HCT116 (cell line): ENCODE results near the gene MRM1. TPM values are rescaled to one million over a fixed set of nuclear protein-coding genes. Genes with fewer than 3 reads are reported as not detected.

Experiments used
- ATAC-seq: fragments of 200-7000 bp; cut with Tn5 transposase; 2 replicates; pipeline ENCODE4 v1.9.1; 2020; ENCODE audit warnings: mild to moderate bottlenecking, moderate library complexity
- BruUV-seq: library from RNA; stranded (reverse); fragments of 400-500 nt; replicated peaks from 2 replicates; lab custom pipeline; 2021; lab: Mats Ljungman, UMichigan
- CTCF ChIA-PET: fragments of 300-600 bp; sonication (Branson Sonifier 250); formaldehyde crosslinking; loops from one replicate; lab custom pipeline; 2021; ENCODE audit warnings: antibody characterized with exemption; lab: Charles Lee
- POLR2A ChIA-PET: fragments of 300-600, 350-600 bp; sonication (Branson Sonifier 250); formaldehyde crosslinking; loops from one replicate; lab custom pipeline; 2021; ENCODE audit warnings: antibody characterized with exemption; lab: Charles Lee
- RAD21 ChIA-PET, 2 experiments: fragments of 300-600 bp; sonication (Branson Sonifier 250); formaldehyde crosslinking; loops; one replicate each; lab custom pipeline; 2023; ENCODE audit warnings: low total read pairs in 2 of 2; ENCODE audit not compliant: uncharacterized antibody in 2 of 2, unreplicated experiment in 2 of 2, low non-redundant PET in 1 of 2; lab: Charles Lee
- DNase-seq: peaks from one replicate; pipeline ENCODE4 v3.0.0-alpha.2; 2010; ENCODE audit warnings: low read depth, low spot score
- H2AFZ ChIP-seq: fragments of 200-600 bp; shearing (Covaris generic), sonication (generic); 2 replicates; pipeline ENCODE4 v1.6.1; 2017; ENCODE audit warnings: low read depth, mixed run types, mixed read lengths, antibody characterized with exemption, low read length; ENCODE audit not compliant: poor library complexity, severe bottlenecking
- H3K27ac ChIP-seq: 2 replicates; pipeline ENCODE4 v1.5.1; 2012; ENCODE audit warnings: low read depth, low read length
- H3K27me3 ChIP-seq: fragments of 200-600 bp; sonication (generic); 2 replicates; pipeline ENCODE4 v1.6.1; 2016; ENCODE audit warnings: mixed run types, low read length, mixed read lengths; ENCODE audit not compliant: insufficient read depth
- H3K36me3 ChIP-seq, 2 experiments: fragments of 200-500 bp in 1 of 2; fragments of 200-600 bp in 1 of 2; sonication (Bioruptor generic) in 1 of 2; sonication (generic) in 1 of 2; 2 replicates each; pipeline versions ENCODE4 v1.5.1 to v1.6.1; 2014 to 2016; ENCODE audit warnings: low read length in 2 of 2, inconsistent platforms in 1 of 2, mixed read lengths in 1 of 2, mixed run types in 1 of 2; ENCODE audit not compliant: insufficient read depth in 2 of 2, control insufficient read depth in 1 of 2
- H3K4me1 ChIP-seq, 2 experiments: fragments of 200-600 bp in 1 of 2; sonication (generic) in 1 of 2; 2 replicates each; pipeline versions ENCODE4 v1.5.1 to v1.6.1; 2012 to 2017; ENCODE audit warnings: low read length in 2 of 2, inconsistent platforms in 1 of 2, mild to moderate bottlenecking in 1 of 2, mixed read lengths in 1 of 2, mixed run types in 1 of 2, moderate library complexity in 1 of 2; ENCODE audit not compliant: insufficient read depth in 2 of 2, control insufficient read depth in 1 of 2
- H3K4me2 ChIP-seq: fragments of 200-600 bp; sonication (generic); 2 replicates; pipeline ENCODE4 v1.6.1; 2017; ENCODE audit warnings: mixed run types, low read length, mixed read lengths
- H3K4me3 ChIP-seq, 2 experiments: fragments of 200-600 bp in 1 of 2; sonication (generic) in 1 of 2; replicated peaks in 1 of 2; 2 replicates each; pipeline ENCODE4 v1.5.1; 2011 to 2016; ENCODE audit warnings: low read length in 2 of 2, control low read depth in 1 of 2, low read depth in 1 of 2, mild to moderate bottlenecking in 1 of 2, mixed read lengths in 1 of 2, mixed run types in 1 of 2
- H3K79me2 ChIP-seq: fragments of 200-600 bp; sonication (generic); 2 replicates; pipeline ENCODE4 v1.6.1; 2017; ENCODE audit warnings: mild to moderate bottlenecking, mixed run types, low read length, moderate library complexity, mixed read lengths; ENCODE audit not compliant: insufficient read depth
- H3K9ac ChIP-seq: fragments of 200-600 bp; sonication (generic); 2 replicates; pipeline ENCODE4 v1.6.1; 2016; ENCODE audit warnings: low read length, mixed read lengths
- H3K9me2 ChIP-seq: fragments of 200-600 bp; sonication (generic), shearing (Covaris generic); 2 replicates; pipeline ENCODE4 v1.6.1; 2017; ENCODE audit warnings: mixed run types, mild to moderate bottlenecking, moderate library complexity; ENCODE audit not compliant: insufficient read depth
- H3K9me3 ChIP-seq, 2 experiments: fragments of 200-500 bp in 1 of 2; fragments of 200-600 bp in 1 of 2; sonication (Bioruptor generic) in 1 of 2; sonication (generic) in 1 of 2; 2 replicates each; pipeline ENCODE4 v1.6.1; 2014 to 2017; ENCODE audit warnings: low read length in 2 of 2, mixed read lengths in 2 of 2, inconsistent platforms in 1 of 2, low read depth in 1 of 2, mild to moderate bottlenecking in 1 of 2, mixed run types in 1 of 2, moderate library complexity in 1 of 2; ENCODE audit not compliant: control insufficient read depth in 1 of 2, insufficient read depth in 1 of 2
- H4K20me1 ChIP-seq: fragments of 200-600 bp; sonication (generic), shearing (Covaris generic); 2 replicates; pipeline ENCODE4 v1.6.1; 2017; ENCODE audit warnings: mixed run types, mild to moderate bottlenecking, moderate library complexity; ENCODE audit not compliant: insufficient read depth
- CBX3 ChIP-seq: IDR thresholded peaks from 2 replicates; pipeline ENCODE4 v1.6.1; 2012; ENCODE audit warnings: low read depth
- CEBPB ChIP-seq: IDR thresholded peaks from 2 replicates; pipeline ENCODE4 v1.6.1; 2012; ENCODE audit warnings: low read depth
- EGR1 ChIP-seq: IDR thresholded peaks from 2 replicates; pipeline ENCODE4 v1.6.1; 2012; ENCODE audit warnings: low read depth
- ELF1 ChIP-seq: IDR thresholded peaks from 2 replicates; pipeline ENCODE4 v1.6.1; 2012; ENCODE audit warnings: low read depth, borderline replicate concordance
- EZH2phosphoT487 ChIP-seq: fragments of 200-600 bp; IDR thresholded peaks from 2 replicates; pipeline ENCODE4 v1.6.1; 2018; ENCODE audit warnings: antibody characterized with exemption, borderline replicate concordance
- FOSL1 ChIP-seq: IDR thresholded peaks from 2 replicates; pipeline ENCODE4 v1.6.1; 2012; ENCODE audit warnings: low read depth
- JUND ChIP-seq: IDR thresholded peaks from 2 replicates; pipeline ENCODE4 v1.6.1; 2012
- POLR2AphosphoS5 ChIP-seq: IDR thresholded peaks from 2 replicates; pipeline ENCODE4 v1.6.1; 2011; ENCODE audit warnings: mild to moderate bottlenecking, low read depth, low read length, moderate library complexity
- REST ChIP-seq: IDR thresholded peaks from 2 replicates; pipeline ENCODE4 v1.6.1; 2012; ENCODE audit warnings: low read depth
- SIN3A ChIP-seq: IDR thresholded peaks from 2 replicates; pipeline ENCODE4 v1.6.1; 2012; ENCODE audit warnings: low read depth
- SP1 ChIP-seq: IDR thresholded peaks from 2 replicates; pipeline ENCODE4 v1.6.1; 2012; ENCODE audit warnings: low read depth
- SRF ChIP-seq: IDR thresholded peaks from 2 replicates; pipeline ENCODE4 v1.6.1; 2012; ENCODE audit warnings: low read depth
- TCF7L2 ChIP-seq: IDR thresholded peaks from 2 replicates; pipeline ENCODE4 v1.7.0; 2011; ENCODE audit warnings: borderline replicate concordance, inconsistent platforms; ENCODE audit not compliant: insufficient read depth, insufficient read length; ENCODE audit errors: extremely low read depth
- YY1 ChIP-seq: IDR thresholded peaks from 2 replicates; pipeline ENCODE4 v1.6.1; 2011; ENCODE audit warnings: low read length, low read depth, moderate library complexity, mild to moderate bottlenecking; ENCODE audit not compliant: insufficient replicate concordance; ENCODE audit errors: extremely low read depth
- ZBTB33 ChIP-seq: IDR thresholded peaks from 2 replicates; pipeline ENCODE4 v1.6.1; 2011; ENCODE audit warnings: mild to moderate bottlenecking, low read length, moderate library complexity; ENCODE audit not compliant: insufficient replicate concordance; ENCODE audit errors: extremely low read depth
- ZFX ChIP-seq: fragments of 450-650 bp; IDR thresholded peaks from 2 replicates; pipeline ENCODE4 v1.6.1; 2017
- ZNF274 ChIP-seq: fragments of 200-500 bp; sonication (Bioruptor generic); IDR thresholded peaks from 2 replicates; pipeline ENCODE4 v1.6.1; 2014; ENCODE audit warnings: mild to moderate bottlenecking, low read depth, low read length, inconsistent platforms
- intact Hi-C: fragments of 100-400 bp; cut with micrococcal nuclease; formaldehyde crosslinking; loops from 2 replicates; pipeline ENCODE4 v1.10.0; 2022
- total RNA-seq: library from RNA; stranded (reverse); gene quantifications from one replicate; pipeline ENCODE4 v1.2.1, GENCODE V29; 2021; ENCODE audit not compliant: unreplicated experiment
- TF ChIP-seq, protein P1 (sequence below): IDR thresholded peaks from 2 replicates; pipeline ENCODE4 v1.6.1; 2012
- TF ChIP-seq, protein P2 (sequence below), 3 experiments: fragments of 200-600 bp in 1 of 3; sonication (generic) in 1 of 3; IDR thresholded peaks in 2 of 3; conservative IDR thresholded peaks in 1 of 3; 2 replicates each; pipeline ENCODE4 v1.5.1; 2012 to 2017; ENCODE audit warnings: low read depth in 2 of 3, low read length in 2 of 3, antibody characterized with exemption in 1 of 3, borderline replicate concordance in 1 of 3, control low read depth in 1 of 3, mild to moderate bottlenecking in 1 of 3, mixed read lengths in 1 of 3, mixed run types in 1 of 3, moderate library complexity in 1 of 3; ENCODE audit not compliant: insufficient read depth in 1 of 3

The MRM1 gene
- total RNA-seq, 1 experiment from 2014 or later, result 14.5 TPM

DNA sequence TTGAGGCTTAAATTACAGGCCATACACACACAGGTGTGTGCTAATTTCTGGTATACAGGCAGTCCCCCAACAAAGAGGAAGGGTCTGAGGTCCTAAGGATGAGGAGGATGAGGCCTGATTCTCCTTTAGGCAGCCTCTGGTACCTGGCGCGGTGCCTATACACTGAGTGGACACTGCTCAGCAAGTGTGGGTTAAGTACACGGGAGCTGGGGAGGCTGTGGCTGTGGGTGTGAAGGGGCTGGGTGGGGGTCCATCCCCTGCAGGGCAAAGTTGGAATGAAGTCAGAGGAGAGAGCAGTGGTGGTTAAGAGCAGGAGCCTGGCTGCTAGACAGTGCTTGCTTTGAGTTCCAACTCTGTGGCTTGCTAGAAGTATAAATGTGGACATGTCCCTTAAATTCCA is 10.9 kb downstream of the MRM1 start:
- 0 out of 4 replicates have a peak, but pooled peaks cover 0 to 4% of the 10 kb centered on the region in 2 experiments for H3K36me3 ChIP-seq
- TF ChIP-seq EGR1, result no peak
- no peak for TF ChIP-seq JUND
- TF ChIP-seq TCF7L2, result no peak
- TF ChIP-seq ZBTB33, result no peak
- TF ChIP-seq, protein P1, sequence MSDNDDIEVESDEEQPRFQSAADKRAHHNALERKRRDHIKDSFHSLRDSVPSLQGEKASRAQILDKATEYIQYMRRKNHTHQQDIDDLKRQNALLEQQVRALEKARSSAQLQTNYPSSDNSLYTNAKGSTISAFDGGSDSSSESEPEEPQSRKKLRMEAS, result no peak
- no peak for TF ChIP-seq ZFX
- no peak for TF ChIP-seq CEBPB
- no peak for TF ChIP-seq ZNF274
- TF ChIP-seq FOSL1, result no peak
- no peak for TF ChIP-seq ELF1
- no peak for TF ChIP-seq YY1
- TF ChIP-seq EZH2phosphoT487, result no peak
- no peak for TF ChIP-seq CBX3
- no peak for TF ChIP-seq SRF
- TF ChIP-seq SIN3A, result no peak
- TF ChIP-seq POLR2AphosphoS5, result no peak
- no peak for TF ChIP-seq REST
- TF ChIP-seq, protein P2, sequence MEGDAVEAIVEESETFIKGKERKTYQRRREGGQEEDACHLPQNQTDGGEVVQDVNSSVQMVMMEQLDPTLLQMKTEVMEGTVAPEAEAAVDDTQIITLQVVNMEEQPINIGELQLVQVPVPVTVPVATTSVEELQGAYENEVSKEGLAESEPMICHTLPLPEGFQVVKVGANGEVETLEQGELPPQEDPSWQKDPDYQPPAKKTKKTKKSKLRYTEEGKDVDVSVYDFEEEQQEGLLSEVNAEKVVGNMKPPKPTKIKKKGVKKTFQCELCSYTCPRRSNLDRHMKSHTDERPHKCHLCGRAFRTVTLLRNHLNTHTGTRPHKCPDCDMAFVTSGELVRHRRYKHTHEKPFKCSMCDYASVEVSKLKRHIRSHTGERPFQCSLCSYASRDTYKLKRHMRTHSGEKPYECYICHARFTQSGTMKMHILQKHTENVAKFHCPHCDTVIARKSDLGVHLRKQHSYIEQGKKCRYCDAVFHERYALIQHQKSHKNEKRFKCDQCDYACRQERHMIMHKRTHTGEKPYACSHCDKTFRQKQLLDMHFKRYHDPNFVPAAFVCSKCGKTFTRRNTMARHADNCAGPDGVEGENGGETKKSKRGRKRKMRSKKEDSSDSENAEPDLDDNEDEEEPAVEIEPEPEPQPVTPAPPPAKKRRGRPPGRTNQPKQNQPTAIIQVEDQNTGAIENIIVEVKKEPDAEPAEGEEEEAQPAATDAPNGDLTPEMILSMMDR (IDR thresholded peaks at IDR 0.05 in 2 of 3, conservative IDR thresholded peaks at IDR 0.05 in 1 of 3; ENCODE audit: borderline replicate concordance in 1 of 3, insufficient read depth in 1 of 3, low read depth in 2 of 3, low read length in 2 of 3), result no peak
- no peak for TF ChIP-seq SP1
- no peaks in the 10 kb centered on the region for H3K27me3 ChIP-seq
- H3K4me3 ChIP-seq, result no peak overlapping the region
- RAD21 ChIA-PET, result no interaction called here
- ATAC-seq (no peak), DNase-seq (no peak)
- no peaks in the 10 kb centered on the region for H3K79me2 ChIP-seq
- POLR2A ChIA-PET, result no interaction called here
- H3K9ac ChIP-seq, result no peak overlapping the region
- no peak overlapping the region for H2AFZ ChIP-seq
- no TSS peak for BruUV-seq
- CTCF ChIA-PET, result no interaction called here
- no peaks in the 10 kb centered on the region for H4K20me1 ChIP-seq
- no peaks in the 10 kb centered on the region for H3K9me2 ChIP-seq
- intact Hi-C loops, result no loop called here
- H3K4me1 ChIP-seq, result peaks cover 17 to 31% of the 10 kb centered on the region in 2 experiments; a peak in 3 of 4 replicates
- no peak overlapping the region for H3K27ac ChIP-seq
- H3K9me3 ChIP-seq, result no peaks in the 10 kb centered on the region
- no peak overlapping the region for H3K4me2 ChIP-seq
